Parathyroid adenoma (tissue), 2 donors: Measurements from ENCODE around the gene DNM2.

Source experiments
- H2AFZ ChIP-seq: fragments of 300-600 bp; sonication (generic); one replicate; pipeline ENCODE4 v1.7.0; 2017; ENCODE audit warnings: antibody characterized with exemption, mild to moderate bottlenecking
- H3K27ac ChIP-seq: fragments of 300-600 bp; sonication (generic); one replicate; pipeline ENCODE4 v1.7.0; 2017
- H3K27me3 ChIP-seq: fragments of 300-600 bp; sonication (generic); one replicate; pipeline ENCODE4 v1.7.0; 2017; ENCODE audit warnings: low read length; ENCODE audit not compliant: control insufficient read depth, insufficient read depth
- H3K36me3 ChIP-seq: fragments of 300-600 bp; sonication (generic); one replicate; pipeline ENCODE4 v1.7.0; 2017; ENCODE audit warnings: low read length; ENCODE audit not compliant: control insufficient read depth, insufficient read depth
- H3K4me1 ChIP-seq: fragments of 300-600 bp; sonication (generic); one replicate; pipeline ENCODE4 v1.7.0; 2017; ENCODE audit warnings: control low read depth
- H3K4me2 ChIP-seq: fragments of 300-600 bp; sonication (generic); one replicate; pipeline ENCODE4 v1.7.0; 2017; ENCODE audit warnings: low read length
- H3K4me3 ChIP-seq: fragments of 300-600 bp; sonication (generic); one replicate; pipeline ENCODE4 v1.7.0; 2017; ENCODE audit warnings: low read depth, low read length
- H3K79me2 ChIP-seq: fragments of 300-600 bp; sonication (generic); one replicate; pipeline ENCODE4 v1.7.0; 2017; ENCODE audit warnings: control low read depth
- H3K9ac ChIP-seq: fragments of 300-600 bp; sonication (generic); one replicate; pipeline ENCODE4 v1.7.0; 2017; ENCODE audit warnings: mild to moderate bottlenecking
- H3K9me3 ChIP-seq: fragments of 300-600 bp; sonication (generic); one replicate; pipeline ENCODE4 v1.7.0; 2017; ENCODE audit warnings: low read length; ENCODE audit not compliant: control insufficient read depth
- TF ChIP-seq, protein P1 (sequence below): fragments of 300-600 bp; sonication (generic); IDR thresholded peaks from one replicate; pipeline ENCODE4 v1.7.0; 2017; ENCODE audit warnings: antibody characterized with exemption, mild to moderate bottlenecking
- donor health status: primary hyperparathyroidism.

The DNM2 gene

DNA sequence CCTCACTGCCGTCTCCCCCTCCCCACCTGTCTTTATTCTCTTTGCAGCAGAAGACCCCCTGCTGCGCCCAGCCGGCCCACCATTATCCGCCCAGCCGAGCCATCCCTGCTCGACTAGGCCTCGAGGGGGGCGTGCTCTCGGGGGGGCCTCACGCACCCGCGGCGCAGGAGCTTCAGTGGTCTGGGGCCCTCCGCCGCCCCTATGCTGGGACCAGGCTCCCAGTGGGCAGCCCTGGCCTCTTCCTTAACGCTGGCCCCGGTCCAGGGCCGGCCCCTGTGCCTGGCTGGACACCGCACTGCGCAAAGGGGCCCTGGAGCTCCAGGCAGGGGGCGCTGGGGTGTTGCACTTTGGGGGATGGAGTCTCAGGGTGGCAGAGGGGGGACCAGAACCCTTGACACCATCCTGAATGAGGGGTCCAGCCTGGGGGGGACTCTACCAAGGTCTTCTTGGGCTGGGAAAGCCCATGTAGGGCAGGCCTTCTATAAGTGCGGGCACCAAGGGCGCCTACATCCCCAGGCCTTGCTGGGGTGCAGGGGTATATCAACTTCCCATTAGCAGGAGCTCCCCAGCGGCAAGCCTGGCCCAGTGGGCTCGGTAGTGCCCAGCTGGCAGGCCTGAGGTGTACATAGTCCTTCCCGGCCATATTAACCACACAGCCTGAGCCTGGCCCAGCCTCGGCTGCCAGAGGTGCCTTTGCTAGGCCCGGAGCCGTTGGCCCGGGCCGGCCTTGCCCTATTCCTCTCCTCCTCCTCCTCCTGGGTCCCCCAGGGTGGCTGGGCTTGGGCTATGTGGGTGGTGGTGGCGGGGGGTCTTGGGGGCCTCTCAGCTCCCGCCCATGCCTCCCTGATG is 113.3 kb downstream of the DNM2 start:
- TF ChIP-seq, protein P1, sequence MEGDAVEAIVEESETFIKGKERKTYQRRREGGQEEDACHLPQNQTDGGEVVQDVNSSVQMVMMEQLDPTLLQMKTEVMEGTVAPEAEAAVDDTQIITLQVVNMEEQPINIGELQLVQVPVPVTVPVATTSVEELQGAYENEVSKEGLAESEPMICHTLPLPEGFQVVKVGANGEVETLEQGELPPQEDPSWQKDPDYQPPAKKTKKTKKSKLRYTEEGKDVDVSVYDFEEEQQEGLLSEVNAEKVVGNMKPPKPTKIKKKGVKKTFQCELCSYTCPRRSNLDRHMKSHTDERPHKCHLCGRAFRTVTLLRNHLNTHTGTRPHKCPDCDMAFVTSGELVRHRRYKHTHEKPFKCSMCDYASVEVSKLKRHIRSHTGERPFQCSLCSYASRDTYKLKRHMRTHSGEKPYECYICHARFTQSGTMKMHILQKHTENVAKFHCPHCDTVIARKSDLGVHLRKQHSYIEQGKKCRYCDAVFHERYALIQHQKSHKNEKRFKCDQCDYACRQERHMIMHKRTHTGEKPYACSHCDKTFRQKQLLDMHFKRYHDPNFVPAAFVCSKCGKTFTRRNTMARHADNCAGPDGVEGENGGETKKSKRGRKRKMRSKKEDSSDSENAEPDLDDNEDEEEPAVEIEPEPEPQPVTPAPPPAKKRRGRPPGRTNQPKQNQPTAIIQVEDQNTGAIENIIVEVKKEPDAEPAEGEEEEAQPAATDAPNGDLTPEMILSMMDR: no peak
- H3K27ac ChIP-seq: no peak overlapping the region
- H3K4me2 ChIP-seq: no peak overlapping the region
- no peak overlapping the region for H3K4me3 ChIP-seq
- no peak overlapping the region for H3K9ac ChIP-seq
- no peaks in the 10 kb centered on the region for H3K9me3 ChIP-seq
- no peaks in the 10 kb centered on the region for H3K79me2 ChIP-seq
- no peaks in the 10 kb centered on the region for H3K36me3 ChIP-seq
- H3K4me1 ChIP-seq: peaks cover 4% of the 10 kb centered on the region
- no peak overlapping the region for H2AFZ ChIP-seq
- no peaks in the 10 kb centered on the region for H3K27me3 ChIP-seq

DNA sequence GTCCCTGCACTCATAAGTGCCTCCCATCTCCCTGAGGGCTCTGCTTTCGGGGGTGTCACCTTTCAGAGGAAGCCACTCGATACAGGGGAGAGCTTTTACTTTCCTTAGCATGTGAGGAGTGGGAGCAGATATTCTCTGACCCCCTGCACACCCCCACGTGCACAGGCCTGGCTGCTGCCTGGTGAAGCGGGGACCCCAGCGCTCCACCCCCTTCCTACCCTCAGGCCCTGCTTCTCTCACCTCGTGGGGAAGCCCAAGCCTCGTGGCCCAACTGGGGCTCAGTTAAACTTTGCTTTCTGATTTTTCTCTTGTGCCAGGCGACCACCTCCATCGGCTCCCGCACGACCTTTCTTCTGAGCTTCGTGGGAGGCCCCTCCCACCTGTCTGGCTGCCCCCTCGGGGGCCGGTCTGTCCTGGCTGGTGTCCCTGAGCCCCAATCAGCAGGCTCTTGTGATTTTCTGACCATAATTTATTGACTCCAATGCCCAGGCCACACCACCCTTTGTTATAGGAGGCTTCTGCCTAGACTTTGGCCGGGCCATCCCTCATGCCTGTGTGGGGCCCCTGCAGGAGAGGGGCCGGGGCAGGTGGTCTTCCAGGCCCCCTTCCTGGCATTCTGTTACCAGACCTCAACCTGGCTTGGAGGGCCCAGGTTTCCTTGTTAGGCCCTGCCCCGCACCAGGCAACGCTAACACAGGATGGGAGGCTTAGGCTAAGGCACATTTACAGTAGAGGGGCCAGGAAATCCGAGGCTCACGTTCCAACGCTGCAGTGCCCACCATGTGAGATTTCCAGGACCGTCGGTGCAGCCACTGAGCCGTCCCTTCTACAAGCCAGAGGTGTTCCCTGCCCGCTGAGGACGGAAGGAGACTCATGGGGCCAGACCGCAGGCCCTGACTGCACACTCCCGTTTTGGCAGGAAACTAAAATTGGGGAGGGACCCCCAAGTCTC is 114.4 kb downstream of the DNM2 start:
- Histone ChIP-seq H3K4me3 (no peak overlapping the region), H3K4me1 (no peaks in the 10 kb centered on the region), H3K27me3 (no peaks in the 10 kb centered on the region), H3K36me3 (no peaks in the 10 kb centered on the region), H3K4me2 (no peak overlapping the region), H2AFZ (no peak overlapping the region), H3K9ac (no peak overlapping the region), H3K9me3 (no peaks in the 10 kb centered on the region), H3K79me2 (no peaks in the 10 kb centered on the region), H3K27ac (no peak overlapping the region)
- TF ChIP-seq, protein P1: no peak

DNA sequence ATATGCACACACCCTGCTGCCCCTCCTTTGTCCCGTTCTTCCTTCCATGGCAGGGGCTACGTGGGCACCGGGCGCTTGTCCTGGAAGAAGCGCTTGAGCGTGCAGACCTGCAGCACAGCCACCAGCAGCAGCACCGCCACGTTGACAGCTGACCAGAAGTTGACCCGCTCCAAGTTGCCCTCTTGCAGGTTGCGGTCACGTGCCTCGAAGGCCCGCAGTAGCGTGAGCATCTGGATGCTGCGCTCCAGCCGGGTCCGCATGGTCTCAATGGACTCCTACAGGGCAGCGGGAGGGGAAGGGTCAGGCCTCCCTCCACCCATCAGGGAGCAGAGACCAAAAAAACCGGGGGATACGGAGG is 115.0 kb downstream of the DNM2 start:
- H3K9ac ChIP-seq: no peak overlapping the region
- H3K79me2 ChIP-seq: no peaks in the 10 kb centered on the region
- TF ChIP-seq, protein P1: no peak
- no peaks in the 10 kb centered on the region for H3K27me3 ChIP-seq
- no peaks in the 10 kb centered on the region for H3K36me3 ChIP-seq
- H3K4me2 ChIP-seq: no peak overlapping the region
- H3K4me1 ChIP-seq: no peaks in the 10 kb centered on the region
- H3K9me3 ChIP-seq: no peaks in the 10 kb centered on the region
- no peak overlapping the region for H2AFZ ChIP-seq
- no peak overlapping the region for H3K27ac ChIP-seq
- H3K4me3 ChIP-seq: no peak overlapping the region

DNA sequence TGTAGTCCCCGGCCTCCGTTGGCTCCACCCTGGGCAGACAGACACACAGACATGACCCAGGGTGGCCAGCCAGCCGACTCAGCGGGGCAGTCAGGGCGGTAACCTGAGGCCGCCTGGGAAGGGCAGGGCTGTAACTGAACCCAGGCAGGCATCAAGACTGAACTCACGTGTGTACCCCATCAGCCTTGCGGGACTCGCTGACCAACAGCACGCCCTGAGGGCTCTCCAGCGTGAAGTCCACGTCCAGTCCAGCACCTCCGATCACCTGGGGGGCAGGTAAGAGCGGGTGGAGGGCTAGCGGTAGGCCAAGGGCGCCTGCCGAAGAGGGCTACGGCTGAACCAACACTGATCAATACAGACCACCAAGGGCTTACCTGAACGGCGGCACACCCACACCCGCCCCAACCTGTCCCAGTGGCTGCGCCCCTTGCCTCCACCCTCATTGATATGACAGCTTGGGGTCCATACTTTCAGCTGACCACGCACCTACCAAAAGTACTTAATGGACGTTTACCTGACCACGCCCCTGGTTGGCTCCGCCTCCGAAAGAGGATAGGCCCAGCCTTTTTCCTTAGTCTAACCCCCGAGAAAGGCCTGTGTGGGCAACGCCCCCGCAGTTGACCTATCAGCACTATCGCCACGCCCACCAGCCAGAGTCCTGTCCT is 117.3 kb downstream of the DNM2 start:
- TF ChIP-seq, protein P1: no peak
- Histone ChIP-seq H3K9ac (no peak overlapping the region), H2AFZ (peak overlapping the region; percentile 62), H3K27me3 (no peaks in the 10 kb centered on the region), H3K4me1 (no peaks in the 10 kb centered on the region), H3K79me2 (no peaks in the 10 kb centered on the region), H3K4me2 (peak overlapping the region; percentile 78), H3K27ac (peak overlapping the region; percentile 100), H3K36me3 (no peaks in the 10 kb centered on the region), H3K4me3 (peak overlapping the region; percentile 95), H3K9me3 (no peaks in the 10 kb centered on the region)
